GM21515 (cell line): Measurements from ENCODE around the gene TPPP3.

ENCODE experiments used
- ATAC-seq: cut with Tn5 transposase; IDR thresholded peaks from one replicate; pipeline ENCODE4 v1.9.1; 2021; ENCODE audit not compliant: unreplicated experiment

The TPPP3 gene

GRCh38 chr16:67393111-67393787 lies at the start of gene TPPP3:
Gene TPPP3, minus strand, starts transcription at chr16:67393498. Its CDS starts 2,387 bp downstream, at chr16:67391111.
- no peak for ATAC-seq

GRCh38 chr16:67442581-67443255 lies 49.4 kb upstream of the TPPP3 start:
- ATAC-seq: no peak

- ATAC-seq: no peak
Observed at GRCh38 chr16:67441907-67442306, 48.6 kb upstream of the TPPP3 start.

- ATAC-seq: no peak
Observed at GRCh38 chr16:67441271-67441753, 48.0 kb upstream of the TPPP3 start.

GRCh38 chr16:67438824-67439393 lies 45.6 kb upstream of the TPPP3 start:
- ATAC-seq: no peak

GRCh38 chr16:67438098-67438791 lies 44.9 kb upstream of the TPPP3 start:
- ATAC-seq: no peak

- no peak for ATAC-seq
Observed at GRCh38 chr16:67437513-67437912, 44.2 kb upstream of the TPPP3 start.

GRCh38 chr16:67436640-67437193 lies 43.4 kb upstream of the TPPP3 start:
- ATAC-seq: no peak

GRCh38 chr16:67435758-67436164 lies 42.5 kb upstream of the TPPP3 start:
- ATAC-seq: no peak

GRCh38 chr16:67433131-67433719 lies 39.9 kb upstream of the TPPP3 start:
- ATAC-seq: no peak

- no peak for ATAC-seq
Observed at GRCh38 chr16:67432506-67432890, 39.2 kb upstream of the TPPP3 start.

- no peak for ATAC-seq
Observed at GRCh38 chr16:67431775-67432505, 38.6 kb upstream of the TPPP3 start.

- no peak for ATAC-seq
Observed at GRCh38 chr16:67430977-67431774, 37.9 kb upstream of the TPPP3 start, which contains the start of gene HSD11B2. Gene HSD11B2, plus strand, starts transcription at chr16:67431121. Its CDS starts 128 bp downstream, at chr16:67431249.

- no peak for ATAC-seq
Observed at GRCh38 chr16:67430504-67430976, 37.2 kb upstream of the TPPP3 start.

- no peak for ATAC-seq
Observed at GRCh38 chr16:67429799-67430503, 36.7 kb upstream of the TPPP3 start.

GRCh38 chr16:67429053-67429798 lies 35.9 kb upstream of the TPPP3 start:
- ATAC-seq: no peak

GRCh38 chr16:67428146-67428731 lies 34.9 kb upstream of the TPPP3 start:
- ATAC-seq: no peak
